ENCODE data around the gene CLEC18B.
"Not testable (repeated sequence)": the region's sequence is repeated elsewhere in the genome, so short reads cannot be mapped to it uniquely, and the experiment has no call there.

CLEC18B gene

GRCh38 chr16:74398212-74398895, 22.9 kb downstream of the CLEC18B start:
- POLR2A ChIA-PET (ENCODE audit: low non-redundant PET); DNase-seq (ENCODE audit: low spot score); H3K27ac ChIP-seq; CTCF ChIA-PET: not testable (repeated sequence)

DNA sequence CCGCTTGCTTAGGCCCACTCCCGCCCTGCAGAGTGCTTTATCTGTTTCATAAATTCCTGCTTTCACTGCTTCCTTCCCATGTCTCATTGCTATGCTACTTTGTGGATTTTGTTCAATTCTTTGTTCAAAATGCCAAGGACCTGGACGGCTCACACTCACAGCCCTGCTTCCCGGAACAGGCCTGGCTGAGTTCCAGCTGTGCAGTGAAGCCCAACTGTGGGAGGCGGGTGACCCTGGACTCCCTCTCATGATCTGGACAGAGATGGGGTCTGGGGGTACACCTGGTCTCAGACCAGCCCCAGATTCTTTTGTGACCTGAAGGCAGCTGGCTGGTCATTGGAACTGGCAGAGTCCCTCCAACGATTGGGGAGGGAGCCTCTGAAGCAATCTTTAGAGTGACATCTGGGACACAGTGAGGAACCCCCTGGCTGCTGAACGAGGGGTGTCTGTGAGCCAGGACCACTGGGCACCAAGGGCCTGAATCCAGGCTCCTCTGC, 24.7 kb downstream of the CLEC18B start:
- POLR2A ChIA-PET (ENCODE audit: low non-redundant PET); DNase-seq (ENCODE audit: low spot score); H3K27ac ChIP-seq; CTCF ChIA-PET: not testable (repeated sequence)

- POLR2A ChIA-PET (ENCODE audit: low non-redundant PET); H3K27ac ChIP-seq; DNase-seq (ENCODE audit: low spot score); CTCF ChIA-PET: not testable (repeated sequence)
Observed at GRCh38 chr16:74394604-74395003, 26.7 kb downstream of the CLEC18B start.

GRCh38 chr16:74394131-74394530, 27.1 kb downstream of the CLEC18B start:
- H3K27ac ChIP-seq; POLR2A ChIA-PET (ENCODE audit: low non-redundant PET); CTCF ChIA-PET; DNase-seq (ENCODE audit: low spot score): not testable (repeated sequence)

DNA sequence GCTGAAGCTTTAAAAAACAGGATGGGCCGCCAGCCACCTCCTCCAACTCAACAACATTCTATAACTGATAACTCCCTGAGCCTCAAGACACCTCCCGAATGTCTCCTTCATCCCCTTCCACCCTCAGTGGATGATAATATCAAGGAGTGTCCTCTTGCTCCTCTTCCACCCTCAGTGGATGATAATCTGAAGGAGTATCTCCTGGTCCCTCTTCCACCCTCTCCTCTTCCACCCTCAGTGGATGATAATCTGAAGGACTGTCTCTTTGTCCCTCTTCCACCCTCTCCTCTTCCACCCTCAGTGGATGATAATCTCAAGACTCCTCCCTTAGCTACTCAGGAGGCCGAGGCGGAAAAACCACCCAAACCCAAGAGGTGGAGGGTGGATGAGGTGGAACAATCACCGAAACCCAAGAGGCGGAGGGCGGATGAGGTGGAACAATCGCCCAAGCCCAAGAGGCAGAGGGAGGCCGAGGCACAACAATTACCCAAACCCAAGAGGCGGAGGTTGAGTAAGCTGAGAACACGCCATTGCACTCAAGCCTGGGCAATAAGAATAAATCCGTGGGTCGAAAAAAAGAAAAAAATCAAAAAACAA, 29.7 kb downstream of the CLEC18B start:
- H3K27ac ChIP-seq; POLR2A ChIA-PET (ENCODE audit: low non-redundant PET); CTCF ChIA-PET; DNase-seq (ENCODE audit: low spot score): not testable (repeated sequence)

DNA sequence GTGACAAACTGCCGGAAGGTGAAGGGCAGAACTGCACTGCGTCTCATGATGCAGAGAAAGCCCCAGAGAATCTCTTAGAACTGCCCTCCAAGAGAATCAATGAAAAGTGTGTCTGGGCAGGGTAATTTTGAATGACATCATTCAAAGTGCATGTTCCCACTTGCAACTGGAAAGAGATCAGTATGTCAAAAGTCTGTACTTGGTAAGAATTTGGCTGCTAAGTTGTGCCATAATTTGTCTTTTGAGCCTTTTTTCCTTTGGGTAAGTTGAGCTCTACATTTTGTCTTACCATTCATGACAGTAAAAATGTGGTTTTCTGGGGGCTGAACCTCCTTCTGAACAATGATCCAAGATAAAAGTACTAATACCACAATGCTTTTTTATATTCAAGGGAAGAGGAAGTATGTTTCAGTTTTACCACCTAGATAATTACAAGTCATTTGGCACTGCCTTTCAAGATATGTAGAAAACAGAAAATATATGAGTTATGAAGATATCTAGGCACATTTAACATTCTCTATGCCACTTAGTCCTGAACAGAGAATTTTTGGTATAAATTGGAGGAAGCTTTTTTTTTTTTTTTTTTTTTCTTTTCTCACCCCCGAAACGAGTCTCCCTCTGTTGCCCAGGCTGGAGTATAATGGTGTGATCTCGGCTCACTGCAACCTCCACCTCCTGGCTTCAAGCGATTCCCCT, 38.8 kb downstream of the CLEC18B start:
- POLR2A ChIA-PET (ENCODE audit: low non-redundant PET); CTCF ChIA-PET; DNase-seq (ENCODE audit: low spot score); H3K27ac ChIP-seq: not testable (repeated sequence)

DNA sequence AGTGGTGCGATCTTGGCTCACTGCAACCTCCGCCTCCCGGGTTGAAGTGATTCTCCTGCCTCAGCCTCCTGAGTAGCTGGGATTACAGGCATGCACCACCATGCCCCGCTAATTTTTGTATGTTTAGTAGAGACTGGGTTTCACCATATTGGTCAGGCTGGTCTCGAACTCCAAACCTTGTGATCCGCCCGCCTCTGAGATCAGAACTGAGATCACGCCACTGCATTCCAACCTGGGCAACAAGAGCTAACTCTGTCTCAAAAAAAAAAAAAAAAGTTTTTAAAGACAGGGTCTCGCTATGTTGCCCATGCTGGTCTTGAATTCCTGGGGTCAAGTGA, 47.5 kb downstream of the CLEC18B start:
- CTCF ChIA-PET; DNase-seq (ENCODE audit: low spot score); H3K27ac ChIP-seq; POLR2A ChIA-PET (ENCODE audit: low non-redundant PET): not testable (repeated sequence)

DNA sequence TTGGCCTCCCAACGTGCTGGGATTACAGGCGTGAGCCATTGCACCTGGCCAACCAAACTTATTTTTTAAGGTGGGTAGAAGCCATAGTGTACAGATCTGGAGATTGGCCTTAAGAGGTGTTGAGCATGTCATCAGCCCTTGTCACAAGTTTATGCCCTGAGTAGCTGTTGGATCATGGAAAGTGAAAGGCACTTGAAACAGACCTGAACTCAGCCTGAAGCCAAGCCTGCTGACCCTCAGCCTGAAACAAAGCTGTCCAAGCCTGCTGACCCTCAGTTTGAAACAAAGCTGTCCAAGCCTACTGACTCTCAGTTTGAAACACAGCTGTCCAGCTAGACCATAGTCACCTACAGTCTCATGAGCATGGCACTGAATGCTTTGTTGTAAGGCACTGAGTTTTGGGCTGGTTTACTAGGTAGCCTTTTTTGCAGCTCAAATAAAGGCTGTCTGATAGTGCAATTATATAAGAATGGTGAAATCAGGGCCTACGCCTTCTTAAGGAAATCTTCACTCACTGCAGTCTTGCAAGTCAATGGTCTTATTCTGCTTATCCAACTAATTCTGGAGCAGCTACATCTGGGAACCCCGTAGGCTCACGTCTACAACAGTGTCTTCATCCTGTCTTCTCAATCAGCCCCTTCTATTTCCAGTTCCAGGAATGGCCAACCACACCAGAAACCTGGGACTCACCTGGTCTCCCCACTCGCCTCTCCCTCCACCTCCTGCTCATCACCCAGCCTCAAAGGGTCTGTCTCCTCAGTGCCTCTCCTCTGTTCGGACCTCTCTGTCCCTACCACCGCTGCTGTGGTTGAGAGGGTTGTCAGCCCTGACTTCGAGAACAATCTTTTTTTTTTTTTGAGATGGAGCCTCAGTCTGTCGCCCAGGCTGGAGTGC, 48.1 kb downstream of the CLEC18B start:
- no peak overlapping the region for H3K27ac ChIP-seq
- no peak for TF ChIP-seq CTCF (conservative IDR thresholded peaks at IDR 0.05; ENCODE audit: low read depth)
- no peak for DNase-seq (ENCODE audit: low spot score)
- POLR2A ChIA-PET (ENCODE audit: low non-redundant PET): no interaction called here
- CTCF ChIA-PET: no interaction called here

DNA sequence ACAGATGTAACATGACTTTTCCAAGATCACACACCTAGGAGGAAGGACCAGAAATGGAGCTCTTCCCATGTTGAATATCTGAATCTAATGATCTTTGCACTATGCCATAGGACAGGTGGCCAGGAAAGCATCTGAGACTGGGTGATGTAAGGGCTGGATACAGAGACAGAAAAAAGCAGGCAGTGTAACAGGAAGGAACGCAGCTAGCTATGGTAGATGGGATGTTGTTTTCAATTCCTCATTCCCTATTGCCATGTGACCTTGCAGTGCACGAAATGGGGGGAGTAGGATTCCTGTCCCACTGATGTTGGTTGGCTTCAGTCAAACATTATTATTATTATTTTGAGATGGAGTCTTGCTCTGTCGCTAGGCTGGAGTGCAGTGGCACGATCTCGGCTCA, 48.9 kb downstream of the CLEC18B start:
- CTCF ChIA-PET: no interaction called here
- no peak for DNase-seq (ENCODE audit: low spot score)
- POLR2A ChIA-PET (ENCODE audit: low non-redundant PET): no interaction called here
- TF ChIP-seq CTCF (conservative IDR thresholded peaks at IDR 0.05; ENCODE audit: low read depth): no peak
- no peak overlapping the region for H3K27ac ChIP-seq

DNA sequence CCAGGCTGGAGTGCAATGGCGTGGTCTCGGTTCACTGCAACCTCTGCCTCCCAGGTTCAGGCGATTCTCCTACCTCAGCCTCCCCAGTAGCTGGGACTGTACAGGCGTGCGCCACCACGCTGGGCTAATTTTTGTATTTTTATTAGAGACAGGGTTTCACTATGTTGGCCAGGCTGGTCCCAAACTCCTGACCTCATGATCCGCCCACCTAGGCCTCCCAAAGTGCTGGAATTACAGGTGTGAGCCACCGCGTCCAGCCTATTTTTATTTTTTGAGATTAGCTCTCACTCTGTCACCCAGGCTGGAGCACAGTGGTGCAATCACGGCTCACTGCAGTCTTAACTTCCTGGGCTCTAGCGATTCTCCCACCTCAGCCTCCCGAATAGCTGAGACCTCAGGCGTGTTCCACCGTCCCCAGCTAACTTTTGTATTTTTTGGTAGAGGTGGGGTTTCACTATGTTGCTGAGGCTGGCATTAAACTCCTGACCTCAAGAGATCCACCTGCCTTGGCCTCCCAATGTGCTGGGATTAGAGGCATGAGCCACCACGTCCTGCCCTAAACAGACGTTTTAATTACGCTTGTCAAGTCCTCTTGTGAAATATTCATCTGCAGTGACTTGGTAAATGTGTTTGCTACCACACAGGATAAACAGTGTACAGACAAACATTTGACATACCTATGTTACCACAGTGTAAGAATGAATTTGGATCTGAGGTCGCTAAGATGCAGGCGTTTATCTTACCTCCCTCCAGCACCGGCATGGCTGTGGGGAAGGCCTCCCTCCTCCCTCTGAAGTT, 50.7 kb downstream of the CLEC18B start:
- DNase-seq (ENCODE audit: low spot score); H3K27ac ChIP-seq; CTCF ChIA-PET: not testable (repeated sequence)
- POLR2A ChIA-PET (ENCODE audit: low non-redundant PET): interaction anchor here (0.7 kb wide), 1 partner anchor 9 kb away, joined by 9 read pairs; no protein-coding TSS in a partner anchor

DNA sequence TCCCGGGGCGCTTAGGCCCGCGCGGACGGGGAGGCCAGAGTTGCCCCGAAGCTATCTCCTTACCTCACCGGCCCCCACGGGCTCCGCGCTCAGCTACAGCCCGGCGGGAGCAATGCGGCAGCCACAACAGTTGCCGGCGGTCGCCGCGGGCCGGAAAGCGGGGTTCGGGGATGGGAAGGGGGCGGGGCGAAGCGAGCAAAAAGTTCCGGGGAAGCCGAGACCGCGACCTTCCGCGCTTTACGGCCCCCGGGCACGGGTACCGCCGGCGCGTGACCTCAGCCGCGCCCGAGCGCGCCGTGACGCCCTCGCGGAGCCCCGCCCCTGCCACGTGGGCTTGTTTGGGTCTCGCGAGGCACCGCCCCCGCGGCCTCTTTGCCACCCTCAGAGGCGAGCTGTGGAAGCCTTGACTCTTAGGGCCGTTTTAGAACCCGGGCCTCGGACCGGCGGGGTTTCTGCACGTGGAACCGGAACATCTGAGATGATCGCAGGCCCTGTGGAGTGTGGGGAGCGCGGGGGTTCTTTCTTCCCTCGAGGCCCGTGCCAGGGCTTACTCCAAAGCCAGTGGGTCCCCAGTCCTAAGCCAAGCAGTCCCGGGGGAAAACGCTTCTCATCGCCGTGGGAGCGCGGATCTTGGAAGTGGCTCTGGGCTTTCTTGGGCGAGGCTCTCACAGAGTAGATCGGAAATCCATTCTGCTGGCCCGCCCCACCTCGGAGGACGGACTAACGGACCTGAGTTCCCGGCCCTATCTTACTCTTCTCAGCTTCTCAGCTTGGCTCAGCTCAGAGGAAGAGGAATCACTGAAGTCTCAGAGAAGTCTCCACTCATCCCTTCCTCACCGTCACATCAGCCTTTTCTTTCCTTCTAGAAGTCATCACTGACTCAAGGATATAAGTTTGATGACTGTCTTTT, 53.0 kb downstream of the CLEC18B start:
- POLR2A ChIA-PET (ENCODE audit: low non-redundant PET); CTCF ChIA-PET: not testable (repeated sequence)
- peak; percentile 81 for DNase-seq (ENCODE audit: low spot score)
- peak overlapping the region; percentile 84 for H3K27ac ChIP-seq

GRCh38 chr16:74367469-74368001, 53.7 kb downstream of the CLEC18B start:
- CTCF ChIA-PET; POLR2A ChIA-PET (ENCODE audit: low non-redundant PET): not testable (repeated sequence)
- DNase-seq (ENCODE audit: low spot score): peak; percentile 16
- peak overlapping the region; percentile 84 for H3K27ac ChIP-seq
